Ovary (tissue), 9 donors: ENCODE data around the gene SPATA6L. TPM values are rescaled to one million over a fixed set of nuclear protein-coding genes. Genes with fewer than 3 reads are reported as not detected.

ENCODE experiments used
- DNase-seq, 5 donors: peaks; one replicate each; pipeline ENCODE4 v3.0.0-alpha.2; 2019 to 2020
- H3K27ac ChIP-seq, 2 donors: fragments of 200-600 bp; one replicate each; pipeline versions ENCODE4 v1.5.1 to v1.8.0; 2019 to 2022
- H3K27me3 ChIP-seq: fragments of 200-600 bp; one replicate; pipeline ENCODE4 v1.8.0; 2022
- H3K36me3 ChIP-seq: fragments of 200-600 bp; sonication (generic); one replicate; pipeline ENCODE4 v1.5.1; 2019
- H3K4me1 ChIP-seq: one replicate; pipeline ENCODE4 v1.8.1; 2013; ENCODE audit warnings: mild to moderate bottlenecking, moderate library complexity; ENCODE audit not compliant: insufficient read depth
- H3K4me3 ChIP-seq: fragments of 200-600 bp; sonication (generic); one replicate; pipeline ENCODE4 v1.5.1; 2017
- H3K9me3 ChIP-seq, 2 donors: fragments of 200-600 bp in 1 of 2; sonication (generic) in 1 of 2; one replicate each; pipeline versions ENCODE4 v1.5.1 to v1.8.1; 2013 to 2019; ENCODE audit warnings: mild to moderate bottlenecking in 1 of 2, moderate library complexity in 1 of 2
- EP300 ChIP-seq: sonication (generic); formaldehyde crosslinking; IDR thresholded peaks from one replicate; pipeline ENCODE4 v1.6.1; 2017; ENCODE audit warnings: antibody characterized with exemption
- POLR2A ChIP-seq: fragments of 450-650 bp; IDR thresholded peaks from one replicate; pipeline ENCODE4 v1.6.1; 2017; ENCODE audit warnings: antibody characterized with exemption, mild to moderate bottlenecking, moderate library complexity
- WGBS, 3 donors: extraction: QIAGEN DNeasy Blood & Tissue Kit in 1 of 3; methylation state at CpG; one replicate each; pipeline versions ENCODE4 v1.1.5 to v1.1.7; 2013 to 2017; 5-methylcytosine and 5-hydroxymethylcytosine counted together
- intact Hi-C, 4 donors: fragments of 100-400 bp; cut with DNase I; formaldehyde crosslinking; loops; one replicate each; pipeline versions ENCODE4 v1.11.0 to v1.15.1; 2022 to 2023
- polyA plus RNA-seq, 2 donors: library from polyadenylated mRNA; stranded (reverse); fragments of 200-250 nt in 1 of 2; fragments of 350-450 nt in 1 of 2; fragmentation: Illumina TruSeq in 1 of 2; extraction: RNeasy Lipid Tissue Mini Kit (QIAGEN cat#74804) in 1 of 2; gene quantifications; one replicate each; pipeline ENCODE4 v1.2.3, GENCODE V29; 2013 to 2014
- total RNA-seq, 7 donors: library from RNA; depleted of rRNA in 2 of 7; stranded (reverse); fragments of >200 nt in 2 of 7; fragmentation: NEBNext Ultra II Directional in 3 of 7; extraction: Animal tissue kit (Norgen Biotek cat#: 25700) in 3 of 7; gene quantifications; one replicate each; pipeline versions ENCODE4 v1.1.0 to v1.2.4, GENCODE V29; 2016 to 2023
- TF ChIP-seq, protein P1 (sequence below), 3 donors: fragments of 450-650 bp in 2 of 3; fragments of 200-600 bp in 1 of 3; IDR thresholded peaks; one replicate each; pipeline versions ENCODE4 v1.5.1 to v1.8.0; 2016 to 2022; ENCODE audit warnings: antibody characterized with exemption in 3 of 3, mild to moderate bottlenecking in 1 of 3
- donor health status: DM: no; HTN: no; CAD: no; lungs with moderate emphysema.
- donor health status: DM: no; HTN: no; CAD: no.
- donor health status: Bipolar disorder and iron deficiency.
- donor health status: DM: yes; HTN: yes; CAD: no.
- donor health status: DM: no; HTN: no; CAD: no.
- donor health status: DM: yes; HTN: yes; CAD: no.

Gene SPATA6L
- total and polyA plus RNA-seq, 9 donors: 0.69 to 25.0 (median 2.1) TPM

GRCh38 chr9:4706971-4707622 lies 40.8 kb upstream of the SPATA6L start:
- Histone ChIP-seq H3K4me3 (no peak overlapping the region), H3K27ac (no peak overlapping the region), H3K9me3 (no peaks in the 10 kb centered on the region), H3K4me1 (no peaks in the 10 kb centered on the region), H3K27me3 (no peaks in the 10 kb centered on the region), H3K36me3 (no peaks in the 10 kb centered on the region)
- intact Hi-C loops: no loop called here
- DNase-seq: no peak
- TF ChIP-seq EP300: no peak
- TF ChIP-seq POLR2A: no peak
- TF ChIP-seq, protein P1, sequence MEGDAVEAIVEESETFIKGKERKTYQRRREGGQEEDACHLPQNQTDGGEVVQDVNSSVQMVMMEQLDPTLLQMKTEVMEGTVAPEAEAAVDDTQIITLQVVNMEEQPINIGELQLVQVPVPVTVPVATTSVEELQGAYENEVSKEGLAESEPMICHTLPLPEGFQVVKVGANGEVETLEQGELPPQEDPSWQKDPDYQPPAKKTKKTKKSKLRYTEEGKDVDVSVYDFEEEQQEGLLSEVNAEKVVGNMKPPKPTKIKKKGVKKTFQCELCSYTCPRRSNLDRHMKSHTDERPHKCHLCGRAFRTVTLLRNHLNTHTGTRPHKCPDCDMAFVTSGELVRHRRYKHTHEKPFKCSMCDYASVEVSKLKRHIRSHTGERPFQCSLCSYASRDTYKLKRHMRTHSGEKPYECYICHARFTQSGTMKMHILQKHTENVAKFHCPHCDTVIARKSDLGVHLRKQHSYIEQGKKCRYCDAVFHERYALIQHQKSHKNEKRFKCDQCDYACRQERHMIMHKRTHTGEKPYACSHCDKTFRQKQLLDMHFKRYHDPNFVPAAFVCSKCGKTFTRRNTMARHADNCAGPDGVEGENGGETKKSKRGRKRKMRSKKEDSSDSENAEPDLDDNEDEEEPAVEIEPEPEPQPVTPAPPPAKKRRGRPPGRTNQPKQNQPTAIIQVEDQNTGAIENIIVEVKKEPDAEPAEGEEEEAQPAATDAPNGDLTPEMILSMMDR (IDR thresholded peaks at IDR 0.05): no peak
- WGBS, 3 donors: 54 to 73% (median 65%) methylated on average over 4 of the region's 4 CpGs

DNA sequence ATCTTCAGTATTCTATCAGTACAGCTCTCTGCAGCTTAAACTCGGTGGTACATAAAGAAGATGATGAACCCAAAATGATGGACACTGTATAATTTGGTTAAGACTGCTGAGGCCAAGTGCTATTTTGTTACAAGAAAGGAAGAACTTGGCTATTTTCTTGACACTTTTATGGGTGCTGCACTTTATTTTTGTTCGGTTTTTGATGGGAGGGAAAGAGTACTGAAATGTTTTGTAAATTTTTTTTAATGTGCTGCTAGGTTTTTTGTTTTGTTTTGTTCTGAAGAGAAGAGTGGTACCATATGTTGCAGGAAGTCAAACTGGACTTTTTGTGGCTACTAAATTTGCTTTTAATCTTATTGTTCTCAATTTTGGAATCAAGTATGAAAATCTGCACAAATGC lies 39.7 kb upstream of the SPATA6L start:
- no peak for DNase-seq
- no peak overlapping the region for H3K4me3 ChIP-seq
- no peaks in the 10 kb centered on the region for H3K36me3 ChIP-seq
- peak overlapping the region in 1 of 2 donors; percentile 37 for H3K27ac ChIP-seq
- no peaks in the 10 kb centered on the region for H3K27me3 ChIP-seq
- no peaks in the 10 kb centered on the region for H3K4me1 ChIP-seq
- intact Hi-C loops: no loop called here
- TF ChIP-seq, protein P1 (IDR thresholded peaks at IDR 0.05): no peak
- no peak for TF ChIP-seq POLR2A
- TF ChIP-seq EP300: no peak
- H3K9me3 ChIP-seq: no peaks in the 10 kb centered on the region
- whole genome bisulfite sequencing, 3 donors: 10 to 14% (median 10%) methylated on average over 2 of the region's 2 CpGs

DNA sequence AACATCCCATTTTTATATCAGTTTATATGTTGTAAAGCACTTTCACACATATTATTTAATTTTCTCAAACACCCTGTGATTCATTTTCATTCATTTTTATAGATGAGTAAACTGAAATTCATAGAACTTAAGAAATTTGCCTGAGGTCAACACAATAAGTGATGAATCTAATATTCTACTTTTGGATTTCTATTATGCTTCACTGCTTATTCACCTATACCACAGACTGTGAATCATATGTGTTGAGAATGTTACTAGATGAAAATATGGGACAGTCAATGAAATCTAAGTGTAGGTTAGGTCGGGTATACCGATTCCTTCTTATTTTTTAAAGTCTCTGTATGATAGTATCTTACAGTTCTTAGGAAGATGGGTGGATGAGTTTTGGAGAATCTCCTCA lies 37.8 kb upstream of the SPATA6L start:
- 91 to 97% (median 95%) methylated on average over 2 of the region's 2 CpGs for WGBS, 3 donors
- intact Hi-C loops: no loop called here
- H3K4me1 ChIP-seq: peaks cover 2% of the 10 kb centered on the region
- H3K4me3 ChIP-seq: no peak overlapping the region
- no peaks in the 10 kb centered on the region for H3K9me3 ChIP-seq
- H3K36me3 ChIP-seq: no peaks in the 10 kb centered on the region
- no peaks in the 10 kb centered on the region for H3K27me3 ChIP-seq
- no peak for DNase-seq
- no peak overlapping the region for H3K27ac ChIP-seq
- TF ChIP-seq POLR2A (no peak), EP300 (no peak)

- H3K4me3 ChIP-seq: no peak overlapping the region
- DNase-seq: no peak
- 58 to 80% (median 64%) methylated on average over 1 of the region's 1 CpG for WGBS, 3 donors
- no peaks in the 10 kb centered on the region for H3K27me3 ChIP-seq
- H3K36me3 ChIP-seq: no peaks in the 10 kb centered on the region
- no peak overlapping the region for H3K27ac ChIP-seq
- peaks cover 2% of the 10 kb centered on the region for H3K4me1 ChIP-seq
- TF ChIP-seq EP300 (no peak), POLR2A (no peak)
- TF ChIP-seq, protein P1 (IDR thresholded peaks at IDR 0.05): no peak
- intact Hi-C loops: no loop called here
- no peaks in the 10 kb centered on the region for H3K9me3 ChIP-seq
Observed at GRCh38 chr9:4701526-4701925, 35.2 kb upstream of the SPATA6L start.

DNA sequence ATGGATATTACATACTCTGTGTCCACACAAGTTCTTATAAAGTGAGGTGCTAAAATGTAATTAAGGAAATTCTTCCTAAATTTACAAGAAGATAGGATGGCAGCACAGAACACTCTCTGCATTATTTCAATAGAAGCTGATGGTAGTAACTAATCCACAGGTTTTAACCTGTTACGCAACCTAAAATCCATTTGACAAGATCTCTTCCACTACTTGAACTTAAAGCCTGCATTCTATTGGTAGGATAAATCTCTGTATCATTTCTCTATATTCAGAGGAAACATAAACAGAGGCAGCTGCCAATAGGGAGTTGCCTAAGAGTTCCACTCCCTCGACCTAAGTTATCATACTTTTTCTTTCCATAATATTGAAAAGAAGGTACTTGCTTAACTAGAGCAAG lies 34.7 kb upstream of the SPATA6L start:
- no peaks in the 10 kb centered on the region for H3K9me3 ChIP-seq
- no peaks in the 10 kb centered on the region for H3K27me3 ChIP-seq
- no peak for DNase-seq
- TF ChIP-seq, protein P1 (IDR thresholded peaks at IDR 0.05): no peak
- TF ChIP-seq EP300: no peak
- no peak for TF ChIP-seq POLR2A
- WGBS, 3 donors: 57 to 65% (median 58%) methylated on average over 2 of the region's 2 CpGs
- H3K4me1 ChIP-seq: peaks cover 2% of the 10 kb centered on the region
- H3K36me3 ChIP-seq: no peaks in the 10 kb centered on the region
- no peak overlapping the region for H3K27ac ChIP-seq
- intact Hi-C loops: no loop called here
- H3K4me3 ChIP-seq: no peak overlapping the region
